GM19351 (cell line): Measurements from ENCODE around the gene DIAPH3.
"Not testable (repeated sequence)": the region's sequence is repeated elsewhere in the genome, so short reads cannot be mapped to it uniquely, and the experiment has no call there.

Experiments
- ATAC-seq: cut with Tn5 transposase; IDR thresholded peaks from one replicate; pipeline ENCODE4 v1.9.1; 2021; ENCODE audit warnings: mild to moderate bottlenecking, moderate library complexity; ENCODE audit not compliant: unreplicated experiment

The DIAPH3 gene

GRCh38 chr13:60163478-60164233 is at the start of gene DIAPH3:
Gene DIAPH3 (minus strand): TSS chr13:60163928. CDS start chr13:60163766, 162 bp downstream.
- peak; percentile 97 for ATAC-seq

- ATAC-seq, result no peak
Measured at GRCh38 chr13:60213236-60213744, 49.6 kb upstream of the DIAPH3 start.

- no peak for ATAC-seq
Measured at GRCh38 chr13:60211548-60211947, 47.8 kb upstream of the DIAPH3 start.

- ATAC-seq, result no peak
Measured at GRCh38 chr13:60210510-60211330, 47.0 kb upstream of the DIAPH3 start.

- ATAC-seq, result not testable (repeated sequence)
Measured at GRCh38 chr13:60205499-60205898, 41.8 kb upstream of the DIAPH3 start.

GRCh38 chr13:60201286-60201685 is 37.6 kb upstream of the DIAPH3 start:
- ATAC-seq, result no peak

- not testable (repeated sequence) for ATAC-seq
Measured at GRCh38 chr13:60195893-60196292, 32.2 kb upstream of the DIAPH3 start.

- no peak for ATAC-seq
Measured at GRCh38 chr13:60182907-60183306, 19.2 kb upstream of the DIAPH3 start.

- no peak for ATAC-seq
Measured at GRCh38 chr13:60178327-60178726, 14.6 kb upstream of the DIAPH3 start.

- no peak for ATAC-seq
Measured at GRCh38 chr13:60175571-60175970, 11.8 kb upstream of the DIAPH3 start.

GRCh38 chr13:60174113-60174512 is 10.4 kb upstream of the DIAPH3 start:
- no peak for ATAC-seq

- no peak for ATAC-seq
Measured at GRCh38 chr13:60172111-60172510, 8.4 kb upstream of the DIAPH3 start.

- no peak for ATAC-seq
Measured at GRCh38 chr13:60170414-60170813, 6.7 kb upstream of the DIAPH3 start.

GRCh38 chr13:60169239-60170031 is 5.7 kb upstream of the DIAPH3 start:
- ATAC-seq, result no peak

- ATAC-seq, result no peak
Measured at GRCh38 chr13:60167121-60167520, 3.4 kb upstream of the DIAPH3 start.

- ATAC-seq, result no peak
Measured at GRCh38 chr13:60165391-60166099, 1.8 kb upstream of the DIAPH3 start.

GRCh38 chr13:60164234-60164889 is 634 bp upstream of the DIAPH3 start:
- peak; percentile 22 for ATAC-seq

GRCh38 chr13:60162096-60162495 is 1.6 kb downstream of the DIAPH3 start:
- ATAC-seq, result no peak

GRCh38 chr13:60158321-60158801 is 5.4 kb downstream of the DIAPH3 start:
- ATAC-seq, result no peak

- ATAC-seq, result peak; percentile 62
Measured at GRCh38 chr13:60155978-60156377, 7.8 kb downstream of the DIAPH3 start.
